Neural cell (in vitro differentiated cells): ENCODE results near the gene JAZF1. TPM values are rescaled to one million over a fixed set of nuclear protein-coding genes. Genes with fewer than 3 reads are reported as not detected.

Experiments
- H2AFZ ChIP-seq: fragments of 200-600, 300-800 bp; sonication (generic), shearing (Covaris generic); 2 replicates; pipeline ENCODE4 v1.6.0; 2014; ENCODE audit warnings: low read depth, mild to moderate bottlenecking, antibody characterized with exemption, low read length, moderate library complexity
- H3F3A ChIP-seq: fragments of 200-600 bp; shearing (Covaris generic); 2 replicates; pipeline ENCODE4 v1.6.1; 2016; ENCODE audit warnings: mild to moderate bottlenecking, moderate library complexity, mixed read lengths, antibody characterized with exemption, low read length; ENCODE audit not compliant: insufficient read depth, poor library complexity, severe bottlenecking
- H3K27ac ChIP-seq: fragments of 200-600, 300-800 bp; sonication (generic), shearing (Covaris generic); 2 replicates; pipeline ENCODE4 v1.5.1; 2014; ENCODE audit warnings: mild to moderate bottlenecking, low read length, moderate library complexity
- H3K27me3 ChIP-seq: fragments of 300-800, 200-600 bp; sonication (generic), shearing (Covaris generic); 2 replicates; pipeline ENCODE4 v1.6.0; 2014; ENCODE audit warnings: mild to moderate bottlenecking, low read depth, low read length, moderate library complexity; ENCODE audit not compliant: insufficient read depth
- H3K36me3 ChIP-seq: fragments of 300-800, 200-600 bp; sonication (generic), shearing (Covaris generic); 2 replicates; pipeline ENCODE4 v1.5.1; 2014; ENCODE audit warnings: mild to moderate bottlenecking, antibody characterized with exemption, low read length, moderate library complexity; ENCODE audit not compliant: insufficient read depth
- H3K4me2 ChIP-seq: fragments of 300-800, 200-600 bp; sonication (generic), shearing (Covaris generic); 2 replicates; pipeline ENCODE4 v1.6.0; 2014; ENCODE audit warnings: mild to moderate bottlenecking, low read length
- H3K4me3 ChIP-seq: fragments of 300-800, 200-600 bp; sonication (generic), shearing (Covaris generic); 2 replicates; pipeline ENCODE4 v1.5.1; 2014; ENCODE audit warnings: mild to moderate bottlenecking, low read length, moderate library complexity
- H3K79me2 ChIP-seq: fragments of 200-600 bp; shearing (Covaris generic); replicated peaks from 2 replicates; pipeline ENCODE4 v1.6.0; 2014; ENCODE audit warnings: mild to moderate bottlenecking, low read length, moderate library complexity; ENCODE audit not compliant: insufficient read depth
- H3K9ac ChIP-seq: fragments of 300-800, 200-600 bp; sonication (generic), shearing (Covaris generic); 2 replicates; pipeline ENCODE4 v1.6.1; 2016; ENCODE audit warnings: mild to moderate bottlenecking, low read length, mixed read lengths
- H3K9me2 ChIP-seq: fragments of 200-600 bp; shearing (Covaris generic); 2 replicates; pipeline ENCODE4 v1.6.1; 2016; ENCODE audit warnings: mild to moderate bottlenecking, low read length, mixed read lengths; ENCODE audit not compliant: insufficient read depth
- H3K9me3 ChIP-seq: fragments of 200-600, 300-800 bp; sonication (generic), shearing (Covaris generic); 2 replicates; pipeline ENCODE4 v1.6.1; 2016; ENCODE audit warnings: mild to moderate bottlenecking, mixed run types, low read length, moderate library complexity, mixed read lengths
- H4K20me1 ChIP-seq: fragments of 200-600 bp; shearing (Covaris generic); 2 replicates; pipeline ENCODE4 v1.6.1; 2016; ENCODE audit warnings: mild to moderate bottlenecking, mixed run types; ENCODE audit not compliant: insufficient read depth
- CTCF ChIP-seq: fragments of 450-650 bp; IDR thresholded peaks from 2 replicates; pipeline ENCODE4 v1.5.1; 2014; ENCODE audit warnings: antibody characterized with exemption, mild to moderate bottlenecking, moderate library complexity; ENCODE audit not compliant: poor library complexity, severe bottlenecking
- EP300 ChIP-seq: fragments of 450-650 bp; conservative IDR thresholded peaks from 2 replicates; pipeline ENCODE4 v1.6.1; 2014; ENCODE audit warnings: antibody characterized with exemption, mild to moderate bottlenecking, moderate library complexity; ENCODE audit not compliant: poor library complexity, severe bottlenecking
- EZH2 ChIP-seq: fragments of 200-600, 300-800 bp; shearing (Covaris generic), sonication (generic); IDR thresholded peaks from 2 replicates; pipeline ENCODE4 v1.6.1; 2014; ENCODE audit warnings: antibody characterized with exemption, low read length, borderline replicate concordance, mild to moderate bottlenecking; ENCODE audit not compliant: insufficient read depth, poor library complexity, severe bottlenecking
- MXI1 ChIP-seq: fragments of 450-650 bp; conservative IDR thresholded peaks from 2 replicates; pipeline ENCODE4 v1.6.1; 2014; ENCODE audit warnings: antibody characterized with exemption, mild to moderate bottlenecking; ENCODE audit not compliant: poor library complexity, severe bottlenecking
- POLR2AphosphoS5 ChIP-seq: IDR thresholded peaks from 2 replicates; pipeline ENCODE4 v1.6.1; 2012
- RAD21 ChIP-seq: fragments of 450-650 bp; conservative IDR thresholded peaks from 2 replicates; pipeline ENCODE4 v1.6.1; 2014; ENCODE audit warnings: antibody characterized with exemption, mild to moderate bottlenecking, moderate library complexity
- REST ChIP-seq: IDR thresholded peaks from 2 replicates; pipeline ENCODE4 v1.6.1; 2012; ENCODE audit warnings: borderline replicate concordance
- SMC3 ChIP-seq: fragments of 450-650 bp; conservative IDR thresholded peaks from 2 replicates; pipeline ENCODE4 v1.6.1; 2014; ENCODE audit warnings: antibody characterized with exemption, mild to moderate bottlenecking, moderate library complexity; ENCODE audit not compliant: poor library complexity
- TAF1 ChIP-seq: IDR thresholded peaks from 2 replicates; pipeline ENCODE4 v1.6.1; 2012; ENCODE audit warnings: low read depth
- polyA plus RNA-seq: library from polyadenylated mRNA; depleted of rRNA; stranded (reverse); fragments of >200 nt; gene quantifications from 2 replicates; pipeline ENCODE4 v1.2.3, GENCODE V29; 2014

JAZF1 gene
- polyA plus RNA-seq, 1 donor from 2014 or later: 29.5 TPM

GRCh38 chr7:28110427-28111012, 70.1 kb downstream of the JAZF1 start:
- H3K79me2 ChIP-seq: no peaks in the 10 kb centered on the region
- H3K27me3 ChIP-seq: no peaks in the 10 kb centered on the region
- peaks cover 4% of the 10 kb centered on the region for H3F3A ChIP-seq
- no peaks in the 10 kb centered on the region for H3K36me3 ChIP-seq
- H3K27ac ChIP-seq: no peak overlapping the region
- no peak overlapping the region for H3K4me2 ChIP-seq
- no peak overlapping the region for H2AFZ ChIP-seq
- H4K20me1 ChIP-seq: no peaks in the 10 kb centered on the region
- H3K9me3 ChIP-seq: no peaks in the 10 kb centered on the region
- no peak overlapping the region for H3K4me3 ChIP-seq
- H3K9ac ChIP-seq: no peak overlapping the region
- no peaks in the 10 kb centered on the region for H3K9me2 ChIP-seq
- TF ChIP-seq POLR2AphosphoS5 (no peak), EP300 (no peak), EZH2 (no peak)

GRCh38 chr7:28108747-28109146, 71.8 kb downstream of the JAZF1 start:
- H2AFZ ChIP-seq: no peak overlapping the region
- no peaks in the 10 kb centered on the region for H3K9me3 ChIP-seq
- peaks cover 4% of the 10 kb centered on the region for H3F3A ChIP-seq
- no peak overlapping the region for H3K27ac ChIP-seq
- no peaks in the 10 kb centered on the region for H3K9me2 ChIP-seq
- H3K27me3 ChIP-seq: no peaks in the 10 kb centered on the region
- H3K4me2 ChIP-seq: no peak overlapping the region
- TF ChIP-seq EP300 (no peak), RAD21 (no peak), CTCF (no peak), MXI1 (no peak), TAF1 (no peak), POLR2AphosphoS5 (no peak), REST (no peak), SMC3 (no peak), EZH2 (no peak)
- no peak overlapping the region for H3K4me3 ChIP-seq
- no peaks in the 10 kb centered on the region for H3K79me2 ChIP-seq
- no peak overlapping the region for H3K9ac ChIP-seq
- H4K20me1 ChIP-seq: no peaks in the 10 kb centered on the region
- no peaks in the 10 kb centered on the region for H3K36me3 ChIP-seq

GRCh38 chr7:28107960-28108359, 72.6 kb downstream of the JAZF1 start:
- Histone ChIP-seq H3K27me3 (no peaks in the 10 kb centered on the region), H3K79me2 (no peaks in the 10 kb centered on the region), H3K4me3 (no peak overlapping the region), H3K27ac (no peak overlapping the region), H3K36me3 (no peaks in the 10 kb centered on the region), H3K9ac (no peak overlapping the region), H3K4me2 (no peak overlapping the region), H2AFZ (no peak overlapping the region), H3F3A (peaks cover 4% of the 10 kb centered on the region), H3K9me3 (no peaks in the 10 kb centered on the region), H4K20me1 (no peaks in the 10 kb centered on the region), H3K9me2 (no peaks in the 10 kb centered on the region)
- TF ChIP-seq MXI1 (no peak), EP300 (no peak), RAD21 (no peak), EZH2 (no peak), TAF1 (no peak), CTCF (no peak), SMC3 (no peak)
